ENCODE data around the gene SULT1A4. TPM values are rescaled to one million over a fixed set of nuclear protein-coding genes. Genes with fewer than 3 reads are reported as not detected.
"Not testable (repeated sequence)": the region's sequence is repeated elsewhere in the genome, so short reads cannot be mapped to it uniquely, and the experiment has no call there.

Gene SULT1A4
- total RNA-seq = 10 to 100 TPM in 1 of 8 experiments, 1 to 10 TPM in 2, under 1 TPM in 5; 0.16 to 18.4 (median 0.83) TPM

DNA sequence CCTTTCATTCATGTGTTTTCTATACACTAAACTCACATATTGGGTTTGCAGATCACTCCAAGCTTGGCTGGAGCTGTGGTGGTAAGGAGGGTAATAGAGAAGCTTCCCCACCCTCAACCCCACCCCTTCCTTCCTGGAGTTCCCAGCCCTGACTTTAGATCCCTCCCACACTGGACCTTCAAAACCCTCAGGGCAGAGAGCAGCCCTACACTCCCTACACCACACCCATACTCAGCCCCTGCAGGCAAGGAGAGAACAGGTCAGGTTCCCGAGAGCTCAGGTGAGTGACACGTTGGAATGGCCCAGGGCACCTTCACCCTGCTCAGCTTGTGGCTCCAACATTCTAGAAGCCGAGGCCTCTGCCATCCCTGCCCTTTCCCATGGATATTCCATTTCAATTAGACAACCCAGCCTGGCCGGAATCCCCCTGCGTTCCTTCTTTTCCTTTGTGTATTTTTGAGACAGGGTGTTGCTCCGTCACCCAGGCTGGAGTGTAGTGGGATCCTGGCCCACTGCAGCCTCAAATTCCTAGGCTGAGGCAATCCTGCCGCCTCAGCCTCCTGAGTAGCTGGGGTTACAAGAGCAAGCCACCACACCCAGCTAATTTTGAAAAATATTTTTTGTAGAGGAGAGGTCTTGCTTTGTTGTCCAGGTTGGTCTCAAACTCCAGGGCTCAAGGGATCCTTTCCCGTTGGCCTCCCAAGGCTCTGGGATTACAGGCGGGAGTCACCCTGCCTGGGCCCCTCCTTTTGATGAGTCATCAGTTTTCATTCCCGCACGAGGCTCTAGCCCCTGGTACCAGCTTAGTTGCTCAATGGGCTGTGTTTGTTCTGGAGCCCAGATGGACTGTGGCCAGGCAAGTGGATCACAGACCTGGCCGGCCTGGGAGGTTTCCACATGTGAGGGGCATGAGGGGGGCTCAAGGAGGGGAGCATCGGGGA lies at the start of gene SULT1A4:
TSS of gene SULT1A4 (plus strand) at position 208 of the 941 bp plus-strand sequence. CDS start 1,473 bp downstream, outside the sequence.
- H3K4me3 ChIP-seq; H3K4me1 ChIP-seq (replicated peaks in 1 of 2); in situ Hi-C loops (cut with MboI; ENCODE audit: low pct_unique_long_range_greater_than_20kb in 2 of 9, low sequenced_read_pairs in 9 of 9, unreplicated experiment in 9 of 9); H3K27ac ChIP-seq: not testable (repeated sequence)
- peak; percentile 63 to 86 (median 78) for ATAC-seq (replicated peaks in 6 of 8)
- WGBS, 10 experiments = no CpG with 5 or more reads among the region's 13 CpGs

DNA sequence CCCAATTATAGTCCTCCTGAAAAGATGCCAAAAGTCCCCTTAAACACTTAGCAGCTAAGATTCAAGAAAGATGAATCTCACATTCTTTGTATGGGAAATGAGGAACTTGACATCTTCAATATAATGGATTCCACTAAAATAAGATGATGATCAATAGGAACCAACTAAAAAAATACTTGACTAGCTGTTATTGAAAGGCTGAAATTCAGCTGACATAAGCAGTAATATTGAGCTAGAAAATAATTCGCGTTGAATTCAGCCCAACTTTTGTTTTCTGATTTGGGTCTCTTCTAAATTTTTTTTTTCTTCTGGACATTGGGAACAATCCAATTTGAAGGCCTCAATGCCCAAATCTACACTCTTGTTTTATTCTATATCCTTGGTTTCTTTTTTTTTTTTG lies 36.1 kb upstream of the SULT1A4 start:
- H3K27ac ChIP-seq; ATAC-seq (replicated peaks in 6 of 8); in situ Hi-C loops (cut with MboI; ENCODE audit: low pct_unique_long_range_greater_than_20kb in 2 of 9, low sequenced_read_pairs in 9 of 9, unreplicated experiment in 9 of 9); H3K4me3 ChIP-seq; H3K4me1 ChIP-seq (replicated peaks in 1 of 2): not testable (repeated sequence)
- 92 to 100% (median 100%) methylated on average over 2 of the region's 2 CpGs; no CpG with 5 or more reads in 7 of the 10 experiments for WGBS, 10 experiments

DNA sequence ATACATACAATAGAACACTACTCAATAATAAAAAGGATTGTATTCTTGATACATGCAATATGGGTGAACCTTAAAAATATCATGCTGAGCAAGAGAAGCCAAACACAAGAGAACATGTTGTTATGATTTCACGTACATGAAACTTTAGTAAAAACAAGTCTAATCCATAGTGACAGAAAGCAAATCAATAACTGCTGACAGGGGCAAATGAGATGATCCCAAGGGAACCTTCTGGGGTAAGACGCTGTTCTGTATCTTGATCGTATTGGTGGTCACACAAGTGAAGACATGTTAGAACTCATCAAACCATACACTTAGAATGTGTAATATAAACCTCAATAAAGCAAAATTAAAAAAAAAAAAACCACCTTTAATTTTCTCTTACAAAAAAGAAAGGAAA lies 34.3 kb upstream of the SULT1A4 start:
- H3K4me1 ChIP-seq (replicated peaks in 1 of 2); in situ Hi-C loops (cut with MboI; ENCODE audit: low pct_unique_long_range_greater_than_20kb in 2 of 9, low sequenced_read_pairs in 9 of 9, unreplicated experiment in 9 of 9); H3K4me3 ChIP-seq; ATAC-seq (replicated peaks in 6 of 8); H3K27ac ChIP-seq: not testable (repeated sequence)
- WGBS, 10 experiments = 100% methylated on average over 2 of the region's 3 CpGs; no CpG with 5 or more reads in 9 of the 10 experiments

DNA sequence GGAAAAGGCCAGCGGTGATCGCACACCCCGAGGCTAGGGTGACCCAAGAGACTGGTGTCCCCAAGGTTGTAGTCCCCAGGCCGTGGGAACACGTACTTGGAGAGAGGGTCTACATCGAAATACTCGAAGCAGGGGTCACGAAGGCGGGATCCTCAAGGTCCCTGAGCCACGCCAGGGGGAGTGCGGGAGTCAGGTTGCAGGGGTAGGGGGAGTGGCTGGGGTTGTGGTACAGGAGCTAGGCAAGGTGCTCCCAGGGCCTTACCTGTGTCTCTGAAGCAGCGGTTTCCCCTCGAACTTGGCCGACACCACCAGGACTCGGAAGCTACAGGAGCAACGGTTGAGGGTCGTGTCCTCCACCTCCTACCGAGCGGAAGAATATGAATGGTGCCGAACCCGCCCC lies 6.0 kb upstream of the SULT1A4 start:
- H3K27ac ChIP-seq; in situ Hi-C loops (cut with MboI; ENCODE audit: low pct_unique_long_range_greater_than_20kb in 2 of 9, low sequenced_read_pairs in 9 of 9, unreplicated experiment in 9 of 9); H3K4me3 ChIP-seq; H3K4me1 ChIP-seq (replicated peaks in 1 of 2): not testable (repeated sequence)
- no CpG with 5 or more reads among the region's 21 CpGs for whole genome bisulfite sequencing, 10 experiments
- peak; percentile 4 to 32 (median 24) for ATAC-seq (replicated peaks in 6 of 8)

DNA sequence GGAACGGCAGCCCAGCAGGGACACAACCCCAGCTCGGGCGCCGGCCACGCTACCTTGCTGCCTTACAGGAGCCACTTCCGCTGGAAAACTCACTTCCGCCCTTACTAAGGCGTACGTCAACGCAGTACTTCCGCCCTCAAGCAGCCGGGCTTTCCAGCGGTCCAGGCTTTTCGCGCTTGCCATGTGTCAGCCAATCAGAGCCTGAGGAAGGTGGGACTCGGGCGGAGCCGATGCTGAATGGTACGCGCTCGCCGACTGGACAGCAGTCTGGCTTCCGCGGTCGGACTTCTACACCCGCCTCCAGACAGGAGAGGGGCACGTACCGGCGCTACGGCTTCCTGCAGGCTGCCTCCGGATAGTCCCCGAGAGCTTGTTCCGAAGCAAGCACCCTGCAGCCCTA lies 5.4 kb upstream of the SULT1A4 start, which contains the start of the genes BOLA2 and SLX1B:
TSS of gene BOLA2 (minus strand) at position 83 of the 400 bp plus-strand sequence. CDS start 98 bp downstream, outside the sequence.
TSS of gene SLX1B (plus strand) at position 265 of the 400 bp plus-strand sequence.
- ATAC-seq (replicated peaks in 6 of 8) = peak; percentile 89 to 93 (median 91)
- no CpG with 5 or more reads among the region's 33 CpGs for WGBS, 10 experiments
- in situ Hi-C loops (cut with MboI; ENCODE audit: low pct_unique_long_range_greater_than_20kb in 2 of 9, low sequenced_read_pairs in 9 of 9, unreplicated experiment in 9 of 9); H3K27ac ChIP-seq; H3K4me1 ChIP-seq (replicated peaks in 1 of 2); H3K4me3 ChIP-seq: not testable (repeated sequence)

DNA sequence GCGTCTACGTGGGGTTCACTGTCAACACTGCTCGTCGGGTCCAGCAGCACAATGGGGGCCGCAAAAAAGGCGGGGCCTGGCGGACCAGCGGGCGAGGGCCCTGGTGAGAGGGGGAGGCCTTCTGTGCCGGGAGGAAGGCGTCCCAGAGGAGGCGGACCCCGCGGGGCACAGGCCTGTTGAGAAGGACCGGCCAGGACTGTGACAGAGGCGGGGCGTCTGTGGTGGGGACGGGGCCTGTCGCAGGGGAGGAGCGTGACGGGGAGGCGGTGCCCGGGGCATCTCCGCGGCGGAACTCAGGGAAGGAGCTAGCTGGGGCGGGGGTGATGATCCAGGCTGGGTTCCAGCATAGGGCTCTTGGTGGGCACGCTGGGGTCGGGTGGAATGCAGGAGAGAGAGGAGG lies 4.9 kb upstream of the SULT1A4 start:
- ATAC-seq (replicated peaks in 6 of 8) = peak; percentile 58 to 80 (median 76)
- H3K4me3 ChIP-seq; H3K27ac ChIP-seq; in situ Hi-C loops (cut with MboI; ENCODE audit: low pct_unique_long_range_greater_than_20kb in 2 of 9, low sequenced_read_pairs in 9 of 9, unreplicated experiment in 9 of 9); H3K4me1 ChIP-seq (replicated peaks in 1 of 2): not testable (repeated sequence)
- no CpG with 5 or more reads among the region's 29 CpGs for WGBS, 10 experiments

DNA sequence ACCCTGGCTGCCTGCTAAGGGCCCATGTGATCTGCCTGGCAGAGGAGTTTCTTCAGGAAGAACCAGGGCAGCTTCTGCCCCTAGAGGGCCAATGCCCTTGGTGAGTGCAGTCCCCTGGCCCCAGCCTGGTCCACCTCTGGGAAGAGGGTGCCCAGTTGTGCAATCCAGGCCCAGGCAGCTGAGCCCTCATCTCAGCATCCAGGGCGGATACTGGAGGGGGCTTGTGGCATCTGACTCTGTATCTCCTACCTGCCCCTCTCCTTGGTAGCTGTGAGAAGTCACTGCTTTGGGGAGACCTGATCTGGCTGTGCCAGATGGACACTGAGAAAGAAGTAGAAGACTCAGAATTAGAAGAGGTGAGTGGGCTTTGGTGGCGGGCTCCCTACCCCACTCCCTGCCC lies 2.1 kb upstream of the SULT1A4 start:
- no CpG with 5 or more reads among the region's 2 CpGs for WGBS, 10 experiments
- in situ Hi-C loops (cut with MboI; ENCODE audit: low pct_unique_long_range_greater_than_20kb in 2 of 9, low sequenced_read_pairs in 9 of 9, unreplicated experiment in 9 of 9); H3K4me3 ChIP-seq; H3K27ac ChIP-seq; ATAC-seq (replicated peaks in 6 of 8); H3K4me1 ChIP-seq (replicated peaks in 1 of 2): not testable (repeated sequence)

DNA sequence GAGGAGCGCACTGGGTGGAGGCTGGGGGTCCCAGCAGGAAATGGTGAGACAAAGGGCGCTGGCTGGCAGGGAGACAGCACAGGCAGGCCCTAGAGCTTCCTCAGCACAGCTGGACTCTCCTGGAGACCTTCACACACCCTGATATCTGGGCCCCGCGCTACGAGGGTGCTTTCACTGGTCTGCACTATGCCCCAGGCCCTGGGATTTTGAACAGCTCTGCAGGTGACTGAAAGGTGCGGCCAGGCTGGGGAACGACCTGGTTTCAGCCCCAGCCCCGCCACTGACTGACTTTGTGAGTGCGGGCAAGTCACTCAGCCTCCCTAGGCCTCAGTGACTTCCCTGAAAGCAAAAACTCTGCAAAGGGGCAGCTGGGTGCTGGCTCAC lies 926 bp downstream of the SULT1A4 start:
- H3K4me1 ChIP-seq (replicated peaks in 1 of 2); H3K27ac ChIP-seq; in situ Hi-C loops (cut with MboI; ENCODE audit: low pct_unique_long_range_greater_than_20kb in 2 of 9, low sequenced_read_pairs in 9 of 9, unreplicated experiment in 9 of 9); H3K4me3 ChIP-seq: not testable (repeated sequence)
- no CpG with 5 or more reads among the region's 9 CpGs for WGBS, 10 experiments
- peak; percentile 4 to 36 (median 18) for ATAC-seq (replicated peaks in 6 of 8)

DNA sequence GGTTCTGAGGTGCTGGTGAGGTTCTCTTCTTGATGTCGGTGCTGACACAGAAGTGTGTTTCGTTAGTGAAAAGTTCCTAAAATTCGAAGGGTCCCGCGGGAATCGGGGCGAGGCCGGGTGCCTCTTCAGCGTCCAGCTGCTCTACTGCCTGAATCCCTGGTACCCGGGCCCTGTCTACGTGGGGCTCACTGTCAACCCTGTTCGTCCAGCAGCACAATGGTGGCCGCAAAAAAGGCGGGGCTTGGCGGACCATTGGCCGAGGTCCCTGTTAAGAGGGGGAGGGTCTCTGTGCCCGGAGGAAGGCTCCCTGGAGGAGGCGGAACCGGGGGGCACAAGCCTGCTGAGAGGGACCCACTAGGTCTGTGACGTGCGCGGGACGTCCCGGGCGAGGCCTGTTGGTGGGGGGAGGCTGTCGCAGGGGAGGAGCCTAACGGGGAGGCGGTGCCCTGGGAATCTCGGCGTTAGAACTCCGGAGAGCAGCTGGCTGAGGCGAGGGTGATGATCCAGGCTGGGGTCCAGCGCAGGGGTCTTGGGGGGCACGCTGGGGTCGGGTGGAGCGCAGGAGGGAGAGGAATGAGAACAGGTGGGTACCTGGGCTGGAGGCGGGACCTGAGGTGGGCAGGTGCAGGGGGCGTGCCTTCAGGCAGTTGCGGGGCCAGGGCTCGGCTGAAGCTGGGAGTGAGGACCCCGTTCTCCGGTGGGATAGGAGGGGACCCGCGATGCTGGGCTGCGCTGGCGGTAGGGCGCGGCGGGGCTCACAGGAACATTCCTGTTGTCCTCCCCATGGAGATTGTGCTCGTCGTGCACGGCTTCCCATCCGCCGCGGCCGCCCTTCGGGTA lies 6.5 kb downstream of the SULT1A4 start:
- H3K27ac ChIP-seq; in situ Hi-C loops (cut with MboI; ENCODE audit: low pct_unique_long_range_greater_than_20kb in 2 of 9, low sequenced_read_pairs in 9 of 9, unreplicated experiment in 9 of 9); H3K4me3 ChIP-seq; H3K4me1 ChIP-seq (replicated peaks in 1 of 2): not testable (repeated sequence)
- WGBS, 10 experiments = no CpG with 5 or more reads among the region's 57 CpGs
- peak; percentile 17 to 75 (median 62) for ATAC-seq (replicated peaks in 6 of 8)

DNA sequence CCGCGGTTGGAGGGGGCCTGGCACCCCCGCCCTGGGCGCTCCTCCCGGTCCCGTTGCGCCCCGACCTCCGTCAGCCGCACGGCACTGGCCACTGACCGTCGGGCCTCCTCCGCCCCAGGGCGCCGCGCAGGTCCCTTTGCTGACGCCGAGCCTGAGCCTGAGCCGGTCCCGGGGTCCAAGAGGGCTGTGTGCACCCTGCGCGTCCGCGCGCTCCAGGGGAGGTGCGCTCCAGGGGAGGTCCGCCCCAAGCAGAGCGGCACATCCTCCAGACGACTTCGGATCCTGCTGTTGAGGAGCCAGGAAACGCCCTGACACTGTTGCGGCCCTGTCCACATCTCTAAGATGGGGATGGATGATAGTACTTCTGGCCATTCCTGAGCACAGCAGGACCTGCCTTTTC lies 7.2 kb downstream of the SULT1A4 start:
- H3K4me3 ChIP-seq; in situ Hi-C loops (cut with MboI; ENCODE audit: low pct_unique_long_range_greater_than_20kb in 2 of 9, low sequenced_read_pairs in 9 of 9, unreplicated experiment in 9 of 9); H3K4me1 ChIP-seq (replicated peaks in 1 of 2); H3K27ac ChIP-seq: not testable (repeated sequence)
- peak; percentile 15 to 46 (median 30) for ATAC-seq (replicated peaks in 6 of 8)
- no CpG with 5 or more reads among the region's 33 CpGs for WGBS, 10 experiments

DNA sequence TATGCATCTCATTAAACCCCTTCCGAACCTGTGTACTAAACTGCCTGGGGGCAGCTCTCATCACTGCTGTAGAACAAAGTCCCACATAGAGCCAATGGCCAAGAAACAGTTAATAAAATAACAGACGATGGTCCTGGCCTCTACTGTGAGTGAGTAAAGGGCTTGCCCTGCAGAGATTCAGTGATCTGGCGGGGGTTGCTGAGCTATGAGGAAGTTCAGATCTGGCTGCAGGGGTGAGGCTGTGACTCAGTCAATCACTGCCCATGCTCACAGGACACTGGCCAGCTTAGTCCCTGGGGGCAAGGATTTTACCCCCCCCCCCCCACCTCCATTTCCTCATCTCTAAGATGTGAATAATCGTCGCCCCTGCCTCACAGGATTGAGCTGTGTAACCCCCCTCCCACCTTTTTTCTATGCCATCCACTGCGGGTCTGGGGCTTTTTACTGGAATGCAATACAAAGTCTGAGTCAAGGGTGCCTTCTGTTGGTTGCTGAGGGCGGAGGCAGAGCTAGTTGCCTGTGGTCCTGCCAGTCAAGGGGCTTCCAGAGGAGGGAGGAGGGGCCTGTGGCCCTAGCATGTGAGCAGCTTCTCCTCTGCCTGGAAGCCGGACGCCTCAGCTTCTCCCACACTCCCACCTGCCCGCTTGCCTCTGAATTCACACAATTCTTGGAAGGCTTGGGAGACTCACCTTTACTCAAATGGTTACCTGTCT lies 8.1 kb downstream of the SULT1A4 start:
- peak in 7 of 8 experiments; percentile 4 to 77 (median 73) for ATAC-seq (replicated peaks in 6 of 8)
- in situ Hi-C loops (cut with MboI; ENCODE audit: low pct_unique_long_range_greater_than_20kb in 2 of 9, low sequenced_read_pairs in 9 of 9, unreplicated experiment in 9 of 9) = not testable (repeated sequence)

DNA sequence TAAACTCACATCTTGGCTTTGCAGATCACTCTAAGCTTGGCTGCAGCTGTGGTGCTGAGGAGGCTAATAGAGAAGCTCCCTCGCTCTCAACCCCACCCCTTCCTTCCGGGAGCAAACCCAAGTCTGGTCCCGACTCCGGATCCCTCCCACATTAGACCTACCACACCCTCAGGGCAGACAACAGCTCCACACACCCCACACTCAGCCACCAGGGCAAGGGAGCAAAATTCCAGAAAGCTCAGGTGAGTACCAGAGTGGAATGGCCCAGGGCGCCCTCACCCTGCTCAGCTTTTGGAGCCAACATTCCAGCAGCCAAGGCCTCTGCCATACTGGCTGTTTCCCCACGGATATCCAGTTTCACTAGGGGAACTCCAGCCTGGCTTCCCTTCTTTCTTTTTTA lies 9.9 kb downstream of the SULT1A4 start:
- peak in 3 of 8 experiments; percentile 67 to 86 (median 82) for ATAC-seq (replicated peaks in 6 of 8)
- H3K27ac ChIP-seq; in situ Hi-C loops (cut with MboI; ENCODE audit: low pct_unique_long_range_greater_than_20kb in 2 of 9, low sequenced_read_pairs in 9 of 9, unreplicated experiment in 9 of 9); H3K4me3 ChIP-seq; H3K4me1 ChIP-seq (replicated peaks in 1 of 2): not testable (repeated sequence)
- WGBS, 10 experiments = no CpG with 5 or more reads among the region's 6 CpGs

More for the DNA sequence above, 8.1 kb downstream of the SULT1A4 start:
- H3K4me1 ChIP-seq (replicated peaks in 1 of 2); H3K27ac ChIP-seq; H3K4me3 ChIP-seq: not testable (repeated sequence)
- WGBS, 10 experiments = no CpG with 5 or more reads among the region's 10 CpGs
